Measurements from ENCODE around the gene CCDC9B.

The CCDC9B gene

GRCh38 chr15:40300367-40300766, 40.4 kb downstream of the CCDC9B start:
- Mint-ChIP-seq H3K27me3 (no peaks in the 10 kb centered on the region), H3K4me1 (ENCODE audit: low read depth in 2 of 2) (peaks cover 21 to 30% of the 10 kb centered on the region in 2 donors), H3K9me3 (no peaks in the 10 kb centered on the region), H3K4me3 (no peak overlapping the region), H3K27ac (no peak overlapping the region), H3K36me3 (ENCODE audit: insufficient read depth) (peaks cover 41% of the 10 kb centered on the region)
- DNase-seq, result no peak
- ATAC-seq (replicated peaks), result no peak

- Mint-ChIP-seq H3K27ac (no peak overlapping the region), H3K36me3 (ENCODE audit: insufficient read depth) (peaks cover 33% of the 10 kb centered on the region), H3K9me3 (no peaks in the 10 kb centered on the region), H3K4me1 (ENCODE audit: low read depth in 2 of 2) (peaks cover 7 to 10% of the 10 kb centered on the region in 2 donors), H3K27me3 (no peaks in the 10 kb centered on the region), H3K4me3 (no peak overlapping the region)
- ATAC-seq (replicated peaks) (no peak), DNase-seq (no peak)
Observed at GRCh38 chr15:40298216-40298935, 42.4 kb downstream of the CCDC9B start.

- peaks cover 33% of the 10 kb centered on the region for H3K36me3 Mint-ChIP-seq (ENCODE audit: insufficient read depth)
Observed at GRCh38 chr15:40297356-40297755, 43.4 kb downstream of the CCDC9B start.

GRCh38 chr15:40296561-40297230, 44.0 kb downstream of the CCDC9B start:
- peaks cover 27% of the 10 kb centered on the region for H3K36me3 Mint-ChIP-seq (ENCODE audit: insufficient read depth)
- H3K27ac Mint-ChIP-seq, result peak overlapping the region; percentile 44 to 68
- no peaks in the 10 kb centered on the region for H3K9me3 Mint-ChIP-seq
- DNase-seq, result no peak
- no peak overlapping the region for H3K4me3 Mint-ChIP-seq
- H3K27me3 Mint-ChIP-seq, result no peaks in the 10 kb centered on the region
- peaks cover 7 to 8% of the 10 kb centered on the region in 2 donors for H3K4me1 Mint-ChIP-seq (ENCODE audit: low read depth in 2 of 2)
- no peak for ATAC-seq (replicated peaks)

More at GRCh38 chr15:40297356-40297755, 43.4 kb downstream of the CCDC9B start:
- ATAC-seq (replicated peaks) (no peak), DNase-seq (no peak)
- H3K27ac Mint-ChIP-seq, result peak overlapping the region in 1 of 2 donors; percentile 68
- no peaks in the 10 kb centered on the region for H3K27me3 Mint-ChIP-seq
- H3K4me1 Mint-ChIP-seq (ENCODE audit: low read depth in 2 of 2), result peaks cover 7 to 8% of the 10 kb centered on the region in 2 donors
- no peak overlapping the region for H3K4me3 Mint-ChIP-seq
- H3K9me3 Mint-ChIP-seq, result no peaks in the 10 kb centered on the region

GRCh38 chr15:40295877-40296560, 44.7 kb downstream of the CCDC9B start:
- no peak for ATAC-seq (replicated peaks)
- Mint-ChIP-seq H3K36me3 (ENCODE audit: insufficient read depth) (peaks cover 22% of the 10 kb centered on the region), H3K4me1 (ENCODE audit: low read depth in 2 of 2) (peaks cover 7 to 8% of the 10 kb centered on the region in 2 donors), H3K9me3 (no peaks in the 10 kb centered on the region), H3K4me3 (no peak overlapping the region), H3K27ac (peak overlapping the region; percentile 44 to 49), H3K27me3 (no peaks in the 10 kb centered on the region)
- DNase-seq, result no peak

GRCh38 chr15:40295297-40295696, 45.4 kb downstream of the CCDC9B start:
- Mint-ChIP-seq H3K36me3 (ENCODE audit: insufficient read depth) (peaks cover 20% of the 10 kb centered on the region), H3K27ac (peak overlapping the region; percentile 49 to 74), H3K4me3 (no peak overlapping the region), H3K4me1 (ENCODE audit: low read depth in 2 of 2) (peaks cover 4 to 8% of the 10 kb centered on the region in 2 donors), H3K9me3 (no peaks in the 10 kb centered on the region), H3K27me3 (no peaks in the 10 kb centered on the region)
- DNase-seq (no peak), ATAC-seq (replicated peaks) (no peak)

GRCh38 chr15:40293905-40294895, 46.5 kb downstream of the CCDC9B start:
- peaks cover 9% of the 10 kb centered on the region for H3K36me3 Mint-ChIP-seq (ENCODE audit: insufficient read depth)
- no peak overlapping the region for H3K4me3 Mint-ChIP-seq
- no peak for ATAC-seq (replicated peaks)
- peak overlapping the region in 1 of 2 donors; percentile 66 for H3K27ac Mint-ChIP-seq
- H3K27me3 Mint-ChIP-seq, result no peaks in the 10 kb centered on the region
- no peak for DNase-seq
- no peaks in the 10 kb centered on the region for H3K9me3 Mint-ChIP-seq
- peaks cover 4 to 8% of the 10 kb centered on the region in 2 donors for H3K4me1 Mint-ChIP-seq (ENCODE audit: low read depth in 2 of 2)

- H3K4me1 Mint-ChIP-seq (ENCODE audit: low read depth in 2 of 2), result peaks cover 4 to 8% of the 10 kb centered on the region in 2 donors
- peaks cover 10% of the 10 kb centered on the region for H3K36me3 Mint-ChIP-seq (ENCODE audit: insufficient read depth)
- no peak for ATAC-seq (replicated peaks)
- DNase-seq, result no peak
- no peak overlapping the region for H3K4me3 Mint-ChIP-seq
- H3K27ac Mint-ChIP-seq, result peak overlapping the region in 1 of 2 donors; percentile 66
- no peaks in the 10 kb centered on the region for H3K27me3 Mint-ChIP-seq
- H3K9me3 Mint-ChIP-seq, result no peaks in the 10 kb centered on the region
Observed at GRCh38 chr15:40293006-40293405, 47.7 kb downstream of the CCDC9B start.

GRCh38 chr15:40292246-40292645, 48.5 kb downstream of the CCDC9B start:
- peaks cover 8% of the 10 kb centered on the region for H3K36me3 Mint-ChIP-seq (ENCODE audit: insufficient read depth)
- peaks cover 4 to 8% of the 10 kb centered on the region in 2 donors for H3K4me1 Mint-ChIP-seq (ENCODE audit: low read depth in 2 of 2)
- DNase-seq (no peak), ATAC-seq (replicated peaks) (no peak)
- H3K27me3 Mint-ChIP-seq, result no peaks in the 10 kb centered on the region
- no peak overlapping the region for H3K4me3 Mint-ChIP-seq
- no peak overlapping the region for H3K27ac Mint-ChIP-seq
- H3K9me3 Mint-ChIP-seq, result no peaks in the 10 kb centered on the region

GRCh38 chr15:40290918-40291574, 49.7 kb downstream of the CCDC9B start:
- no peak overlapping the region for H3K27ac Mint-ChIP-seq
- peaks cover 0 to 4% of the 10 kb centered on the region in 2 donors for H3K4me1 Mint-ChIP-seq (ENCODE audit: low read depth in 2 of 2)
- no peaks in the 10 kb centered on the region for H3K27me3 Mint-ChIP-seq
- H3K9me3 Mint-ChIP-seq, result no peaks in the 10 kb centered on the region
- no peak overlapping the region for H3K4me3 Mint-ChIP-seq
- no peak for DNase-seq
- ATAC-seq (replicated peaks), result no peak
- H3K36me3 Mint-ChIP-seq (ENCODE audit: insufficient read depth), result peaks cover 8% of the 10 kb centered on the region

- Mint-ChIP-seq H3K27ac (peak overlapping the region in 1 of 2 donors; percentile 51), H3K4me1 (ENCODE audit: low read depth in 2 of 2) (peaks cover 0 to 6% of the 10 kb centered on the region in 2 donors), H3K27me3 (no peaks in the 10 kb centered on the region), H3K36me3 (ENCODE audit: insufficient read depth) (peaks cover 8% of the 10 kb centered on the region), H3K4me3 (no peak overlapping the region), H3K9me3 (no peaks in the 10 kb centered on the region)
- DNase-seq (no peak), ATAC-seq (replicated peaks) (no peak)
Observed at GRCh38 chr15:40290545-40290917, 50.2 kb downstream of the CCDC9B start.

GRCh38 chr15:40289140-40289775, 51.5 kb downstream of the CCDC9B start:
- DNase-seq (no peak), ATAC-seq (replicated peaks) (no peak)
- Mint-ChIP-seq H3K4me3 (no peak overlapping the region), H3K9me3 (no peaks in the 10 kb centered on the region), H3K27ac (peak overlapping the region in 1 of 2 donors; percentile 12), H3K27me3 (no peaks in the 10 kb centered on the region), H3K4me1 (ENCODE audit: low read depth in 2 of 2) (peaks cover 0 to 2% of the 10 kb centered on the region in 2 donors), H3K36me3 (ENCODE audit: insufficient read depth) (peaks cover 8% of the 10 kb centered on the region)

Data from effector memory CD8-positive, alpha-beta T cell (primary cell).